SKM-1 treated with dmso at 0.1 percent for 144 hours (cell line): ENCODE data around the gene SGIP1.
"Not testable (repeated sequence)": the region's sequence is repeated elsewhere in the genome, so short reads cannot be mapped to it uniquely, and the experiment has no call there.

Experiments
- DNase-seq: peaks from one replicate; lab custom pipeline; 2025; ENCODE audit not compliant: unreplicated experiment; lab: John Stamatoyannopoulos, UW

Gene SGIP1

GRCh38 chr1:66552829-66553228 is 18.9 kb downstream of the SGIP1 start:
- no peak for DNase-seq

GRCh38 chr1:66553846-66554245 is 19.9 kb downstream of the SGIP1 start:
- no peak for DNase-seq

DNA sequence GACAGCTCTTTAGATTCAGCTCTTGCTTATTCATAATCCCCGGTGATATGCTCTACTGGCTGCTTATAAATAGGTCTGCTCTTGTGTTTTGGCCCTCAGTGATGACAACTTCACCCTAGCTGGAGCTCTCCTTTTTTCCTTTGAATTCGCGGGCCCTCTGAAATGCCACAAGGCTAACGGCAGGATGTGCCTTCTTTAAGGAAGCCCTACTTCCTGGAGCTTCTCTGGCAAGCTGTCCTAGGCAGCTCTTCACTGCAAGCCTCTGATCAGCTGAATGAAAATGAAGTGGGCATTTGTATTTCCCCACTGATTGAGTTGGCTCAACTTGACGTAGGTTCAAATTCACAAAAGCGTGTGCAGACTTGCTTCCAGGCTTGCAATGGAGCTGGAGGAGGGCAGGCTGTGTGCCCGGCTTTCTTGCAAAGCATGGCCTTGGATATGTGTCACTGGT is 22.2 kb downstream of the SGIP1 start:
- DNase-seq: no peak

DNA sequence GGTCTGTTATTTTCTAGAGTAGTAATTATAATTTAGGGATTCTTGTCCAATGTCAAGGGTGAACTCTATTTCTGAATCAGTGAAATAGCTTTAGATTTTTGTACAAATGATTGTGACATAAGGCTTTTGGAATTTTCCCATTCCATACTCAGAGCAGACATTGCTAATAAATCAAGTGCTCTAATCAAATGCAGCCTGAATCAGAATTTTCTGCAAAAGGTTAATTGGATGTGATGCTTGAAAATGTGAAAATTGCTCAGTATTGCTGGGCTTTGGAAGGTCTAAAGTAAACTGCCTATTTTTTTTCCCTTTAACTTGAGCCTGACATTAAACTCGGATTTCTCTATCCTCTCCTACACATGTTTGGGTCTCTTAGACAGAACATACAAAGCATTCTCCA is 23.2 kb downstream of the SGIP1 start:
- DNase-seq: no peak

DNA sequence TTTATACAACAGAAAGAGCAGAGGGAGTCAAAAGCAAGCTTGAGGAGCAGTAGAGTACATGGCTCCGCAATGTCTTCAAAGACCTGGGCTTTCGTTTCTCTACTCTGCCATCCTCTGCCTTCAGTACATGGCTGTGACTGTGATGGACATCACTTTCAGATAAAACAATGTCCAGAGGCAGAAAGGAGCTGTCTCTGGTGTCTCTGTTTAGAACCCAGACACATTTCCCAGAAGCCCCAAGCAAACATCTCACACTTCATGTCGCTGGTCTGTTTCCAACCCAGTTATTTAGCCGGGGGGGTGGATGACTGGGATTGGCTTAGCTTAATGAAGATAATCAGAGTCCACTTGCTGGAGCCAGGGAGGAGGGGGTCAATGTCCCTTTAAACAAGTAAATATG is 25.6 kb downstream of the SGIP1 start:
- no peak for DNase-seq

- DNase-seq: no peak
Measured at GRCh38 chr1:66562561-66562960, 28.6 kb downstream of the SGIP1 start.

- no peak for DNase-seq
Measured at GRCh38 chr1:66563094-66563800, 29.3 kb downstream of the SGIP1 start.

DNA sequence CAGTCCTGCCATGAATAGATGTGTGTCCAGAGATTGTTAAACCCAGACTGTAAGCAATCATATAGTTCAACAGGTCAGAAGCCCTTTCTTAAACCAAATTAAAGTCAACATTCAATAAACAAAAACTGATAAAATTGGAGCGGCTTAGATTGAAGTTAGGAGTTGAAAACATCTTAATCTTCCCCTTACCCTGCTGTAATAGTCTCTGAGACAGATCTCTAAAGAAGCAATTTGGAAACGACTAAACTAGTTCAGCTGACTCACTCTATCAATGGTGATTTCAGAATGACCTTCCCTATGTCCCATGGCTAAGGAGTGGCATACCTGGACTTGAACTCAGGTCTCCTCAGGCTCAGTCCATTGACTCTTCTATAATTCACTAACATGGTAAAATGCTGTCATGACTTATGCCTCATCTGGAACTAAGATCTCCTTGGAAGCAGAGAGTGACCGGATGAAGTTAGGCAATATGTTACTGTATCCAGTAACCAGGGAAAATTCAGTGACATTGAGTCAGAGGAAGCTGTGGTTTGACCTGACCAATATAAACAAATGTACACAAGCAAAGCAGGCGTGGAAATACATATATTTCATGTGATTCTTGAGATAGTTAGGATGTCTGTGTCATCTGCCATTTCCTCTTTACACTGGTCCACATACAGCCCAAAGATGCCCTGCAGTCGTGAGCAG is 30.1 kb downstream of the SGIP1 start:
- peak; percentile 48 for DNase-seq

DNA sequence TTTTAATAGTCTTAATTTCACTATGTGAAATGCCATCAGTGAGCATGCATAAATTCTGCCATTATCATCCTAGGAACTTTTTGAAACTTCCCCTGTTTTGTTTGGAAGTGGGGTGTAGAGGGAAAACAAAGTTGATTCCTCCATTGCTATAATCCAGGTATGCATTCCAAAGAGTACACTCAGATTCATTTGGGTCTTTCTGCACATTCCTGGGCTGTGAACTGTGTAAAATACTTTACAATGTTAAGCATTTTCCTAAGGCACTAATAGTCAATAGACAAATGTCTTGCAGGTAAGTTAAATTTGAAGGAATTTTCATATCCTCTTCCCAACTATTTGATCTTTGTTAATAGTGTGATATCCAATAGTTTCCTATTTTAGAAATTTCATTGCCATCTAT is 36.2 kb downstream of the SGIP1 start:
- no peak for DNase-seq

- no peak for DNase-seq
Measured at GRCh38 chr1:66571789-66572188, 37.8 kb downstream of the SGIP1 start.

- DNase-seq: no peak
Measured at GRCh38 chr1:66575739-66576138, 41.8 kb downstream of the SGIP1 start.

DNA sequence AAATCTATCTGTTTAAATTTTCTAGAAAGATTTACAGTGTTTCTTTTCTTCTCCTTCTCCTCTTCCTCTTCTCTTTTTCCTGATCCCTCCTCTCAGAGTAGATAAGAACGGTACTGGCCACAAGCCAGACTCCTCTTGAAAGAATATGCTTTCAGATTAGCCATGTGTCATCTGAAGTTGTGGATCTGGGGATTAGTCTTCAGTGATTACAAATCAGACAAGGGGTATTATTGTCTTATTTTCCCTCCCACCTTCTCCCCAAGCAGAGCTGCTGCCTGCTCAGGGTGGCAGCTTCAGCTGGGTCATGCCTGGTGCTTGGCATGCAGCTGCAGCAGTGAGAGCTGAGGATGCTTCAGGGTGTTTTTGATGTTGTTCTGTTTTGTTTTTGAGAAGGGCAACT is 42.7 kb downstream of the SGIP1 start:
- DNase-seq: no peak

DNA sequence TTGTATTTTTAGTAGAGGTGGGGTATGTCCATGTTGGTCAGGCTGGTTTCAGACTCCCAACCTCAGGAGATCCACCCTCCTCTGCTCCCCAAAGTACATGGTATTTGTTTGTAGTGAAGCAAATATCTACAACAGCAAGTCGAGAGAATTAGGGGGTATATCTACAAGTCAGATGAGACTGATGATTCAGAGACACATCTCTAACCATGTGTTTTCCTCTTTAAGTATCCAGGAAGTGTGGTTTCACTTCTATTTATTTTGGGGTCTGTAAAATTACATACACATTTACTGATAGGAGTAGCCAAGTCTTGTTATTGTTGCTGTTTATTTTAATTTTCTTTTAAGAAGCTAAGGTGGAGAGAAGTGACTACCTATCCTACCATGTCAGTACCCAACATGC is 44.9 kb downstream of the SGIP1 start:
- DNase-seq: no peak

DNA sequence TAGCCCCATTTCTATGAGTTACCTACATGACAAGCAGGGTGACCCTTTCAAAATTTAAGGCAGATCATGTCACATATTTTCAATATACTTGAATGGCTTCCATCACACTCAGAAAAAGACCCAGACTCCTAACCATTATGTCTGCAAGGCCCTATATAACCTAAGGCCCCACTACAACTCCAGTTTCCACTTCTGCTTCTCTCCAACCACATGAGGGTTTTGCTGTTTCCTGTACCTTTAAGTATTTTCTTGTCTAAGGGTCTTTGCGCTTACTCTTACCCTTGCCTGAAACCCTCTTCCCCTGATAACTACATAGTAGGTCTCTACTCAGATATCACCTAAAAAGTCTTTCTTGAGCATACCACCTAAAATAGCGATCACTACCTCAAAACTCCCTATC is 46.1 kb downstream of the SGIP1 start:
- DNase-seq: no peak

DNA sequence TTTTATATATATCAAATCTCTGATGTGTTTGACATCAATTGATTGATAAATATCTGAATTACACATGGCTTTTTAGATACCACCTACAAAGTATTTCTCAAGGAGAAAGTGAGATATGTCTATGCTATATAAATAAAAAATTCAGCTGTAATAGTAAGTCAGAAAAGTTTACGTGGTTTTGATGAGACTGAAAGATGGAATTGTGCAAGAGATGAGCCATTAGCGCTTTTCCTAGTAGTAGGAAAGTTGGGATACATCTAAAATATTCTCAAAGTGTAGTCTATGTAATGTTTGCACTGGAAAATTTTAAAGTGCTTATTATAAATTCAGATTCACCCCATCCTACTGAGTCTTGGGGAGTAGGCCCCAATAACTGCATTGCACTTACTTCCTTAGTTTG is 49.1 kb downstream of the SGIP1 start:
- DNase-seq: no peak

- no peak for DNase-seq
Measured at GRCh38 chr1:66585002-66585401, 51.0 kb downstream of the SGIP1 start.

GRCh38 chr1:66589326-66589725 is 55.4 kb downstream of the SGIP1 start:
- no peak for DNase-seq

DNA sequence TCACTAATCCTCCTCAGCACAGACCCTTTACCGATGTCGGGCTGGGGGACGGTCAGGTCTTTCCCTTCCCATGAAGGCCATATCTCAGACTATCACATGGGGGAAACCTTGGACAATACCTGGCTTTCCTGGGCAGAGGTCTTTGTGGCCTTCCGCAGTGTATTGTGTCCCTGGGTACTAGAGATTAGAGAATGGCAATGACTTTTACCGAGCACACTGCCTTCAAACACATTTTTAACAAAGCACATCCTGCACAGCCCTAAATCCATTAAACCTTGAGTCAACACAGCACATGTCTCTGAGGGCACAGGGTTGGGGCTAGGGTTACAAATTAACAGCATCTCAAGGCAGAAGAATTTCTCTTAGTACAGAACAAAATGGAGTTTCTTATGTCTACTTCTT is 58.2 kb downstream of the SGIP1 start:
- not testable (repeated sequence) for DNase-seq

DNA sequence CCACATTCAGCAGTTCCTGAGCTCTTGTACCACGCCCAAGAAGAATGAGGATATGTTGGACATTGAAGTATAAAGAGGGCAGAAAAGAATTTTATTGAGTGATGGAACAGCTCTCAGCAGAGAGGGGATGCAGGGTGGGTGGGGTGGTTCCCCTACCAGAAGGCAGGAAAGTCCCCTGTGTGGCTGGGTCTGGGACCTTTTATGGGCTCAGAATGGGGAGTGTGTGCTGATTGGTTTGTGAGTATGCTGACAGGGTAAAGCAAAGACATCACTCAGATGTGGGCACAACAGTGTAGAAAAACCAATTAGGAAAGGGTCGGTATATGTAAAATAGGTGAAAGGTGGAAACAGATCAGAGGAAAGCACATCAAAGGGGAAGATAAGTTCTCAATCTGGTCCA is 62.2 kb downstream of the SGIP1 start:
- DNase-seq: no peak

GRCh38 chr1:66597500-66597899 is 63.5 kb downstream of the SGIP1 start:
- DNase-seq: no peak

- DNase-seq: no peak
Measured at GRCh38 chr1:66598670-66599069, 64.7 kb downstream of the SGIP1 start.

- DNase-seq: no peak
Measured at GRCh38 chr1:66599346-66599745, 65.4 kb downstream of the SGIP1 start.
